Activated T-cell treated with anti-CD3 and anti-CD28 coated beads, Interleukin-2, amount 50 U/mL, for 24 hours (primary cell): Measurements from ENCODE around the gene ADGRV1.
"Not testable (repeated sequence)": the region's sequence is repeated elsewhere in the genome, so short reads cannot be mapped to it uniquely, and the experiment has no call there.

Experiments
- DNase-seq: peaks from one replicate; pipeline ENCODE4 v3.0.0-alpha.2; 2020
- H3K27ac Mint-ChIP-seq: 2 replicates; pipeline ENCODE4 v1.8.0; 2020; ENCODE audit warnings: mild to moderate bottlenecking, mixed read lengths
- H3K27me3 Mint-ChIP-seq: 2 replicates; pipeline ENCODE4 v1.8.0; 2020; ENCODE audit warnings: mixed read lengths
- H3K36me3 Mint-ChIP-seq: 2 replicates; pipeline ENCODE4 v1.8.0; 2020; ENCODE audit warnings: low read depth, mixed read lengths
- H3K4me1 Mint-ChIP-seq: 2 replicates; pipeline ENCODE4 v1.8.0; 2020; ENCODE audit warnings: low read depth, mixed read lengths
- H3K4me3 Mint-ChIP-seq: 2 replicates; pipeline ENCODE4 v1.8.0; 2020; ENCODE audit warnings: mild to moderate bottlenecking, moderate library complexity, mixed read lengths
- H3K9me3 Mint-ChIP-seq: 2 replicates; pipeline ENCODE4 v1.8.0; 2020; ENCODE audit warnings: mixed read lengths

ADGRV1 gene

GRCh38 chr5:90949469-90950358, 391.1 kb downstream of the ADGRV1 start:
- no peak for DNase-seq
- no peaks in the 10 kb centered on the region for H3K4me1 Mint-ChIP-seq
- no peaks in the 10 kb centered on the region for H3K36me3 Mint-ChIP-seq
- H3K4me3 Mint-ChIP-seq, result no peak overlapping the region
- no peak overlapping the region for H3K27ac Mint-ChIP-seq
- no peaks in the 10 kb centered on the region for H3K9me3 Mint-ChIP-seq
- peaks cover 33% of the 10 kb centered on the region for H3K27me3 Mint-ChIP-seq

DNA sequence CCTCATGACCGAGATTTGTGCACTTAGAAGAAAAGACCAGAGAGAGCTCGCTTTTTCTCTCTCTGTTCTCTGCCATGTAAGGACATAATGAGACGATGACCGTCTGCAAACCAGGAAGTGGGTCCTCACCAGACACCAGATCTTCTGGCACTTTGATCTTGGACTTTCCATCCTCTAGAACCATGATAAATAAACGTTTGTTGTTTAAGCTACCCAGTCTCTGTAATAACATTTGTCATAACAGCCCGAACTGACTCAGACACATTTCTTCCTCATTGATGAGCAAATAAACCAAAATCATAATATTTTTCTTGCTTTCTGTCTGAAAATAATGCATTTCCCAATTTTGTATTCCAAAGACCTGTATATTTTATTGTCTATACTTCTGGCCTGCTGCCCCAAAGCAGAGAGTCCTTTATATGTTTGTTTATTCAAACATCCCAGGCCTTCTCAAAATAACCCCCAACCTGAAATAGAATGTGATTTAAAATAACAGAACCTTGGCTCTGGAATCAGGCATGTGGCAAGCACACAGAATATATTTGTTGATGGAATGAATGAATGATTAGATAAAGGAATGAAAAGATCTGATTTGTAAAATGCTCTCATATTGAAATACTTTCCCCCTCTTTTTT, 396.5 kb downstream of the ADGRV1 start:
- H3K27me3 Mint-ChIP-seq, result peaks cover 41% of the 10 kb centered on the region

DNA sequence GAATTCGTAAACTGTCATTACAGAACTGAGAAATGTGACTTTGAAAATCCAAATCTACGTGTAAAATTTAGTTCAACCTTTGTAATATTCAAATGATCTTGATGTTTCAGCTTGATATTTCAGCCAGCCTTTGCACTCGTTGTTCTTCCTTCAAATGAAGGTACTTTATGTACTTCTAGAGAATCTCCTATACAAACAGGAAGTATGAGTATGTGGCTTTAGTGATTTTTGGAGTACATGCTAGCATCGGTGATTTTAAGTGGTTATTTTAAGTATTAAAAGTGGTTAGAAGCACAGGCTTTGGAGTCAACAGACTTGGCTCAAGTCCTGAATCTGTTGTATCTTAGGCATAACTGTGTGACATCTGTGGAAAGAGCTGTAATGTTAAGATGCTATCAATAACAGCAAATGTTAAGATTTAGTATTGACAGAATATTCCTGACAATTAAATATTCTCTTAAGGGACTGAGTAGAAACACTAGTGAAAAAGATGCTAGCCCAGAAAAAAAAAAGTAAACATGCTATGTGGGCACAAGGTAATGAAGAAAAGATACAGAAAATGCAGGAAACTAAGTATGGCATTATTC, 398.0 kb downstream of the ADGRV1 start:
- Mint-ChIP-seq H3K4me1 (peaks cover 8% of the 10 kb centered on the region), H3K4me3 (no peak overlapping the region), H3K27me3 (peaks cover 36% of the 10 kb centered on the region), H3K27ac (no peak overlapping the region), H3K36me3 (no peaks in the 10 kb centered on the region), H3K9me3 (no peaks in the 10 kb centered on the region)
- no peak for DNase-seq

More for the DNA sequence above, 396.5 kb downstream of the ADGRV1 start:
- Mint-ChIP-seq H3K4me1 (peaks cover 8% of the 10 kb centered on the region), H3K4me3 (no peak overlapping the region), H3K36me3 (no peaks in the 10 kb centered on the region), H3K9me3 (no peaks in the 10 kb centered on the region), H3K27ac (no peak overlapping the region)
- DNase-seq, result no peak

- H3K4me1 Mint-ChIP-seq, result peaks cover 8% of the 10 kb centered on the region
- no peaks in the 10 kb centered on the region for H3K9me3 Mint-ChIP-seq
- no peaks in the 10 kb centered on the region for H3K36me3 Mint-ChIP-seq
- H3K4me3 Mint-ChIP-seq, result no peak overlapping the region
- DNase-seq, result no peak
- H3K27me3 Mint-ChIP-seq, result peaks cover 32% of the 10 kb centered on the region
- H3K27ac Mint-ChIP-seq, result no peak overlapping the region
Observed at GRCh38 chr5:90957906-90958305, 399.3 kb downstream of the ADGRV1 start.

GRCh38 chr5:90959262-90959661, 400.7 kb downstream of the ADGRV1 start:
- DNase-seq, result no peak
- H3K4me1 Mint-ChIP-seq, result peaks cover 8% of the 10 kb centered on the region
- H3K36me3 Mint-ChIP-seq, result no peaks in the 10 kb centered on the region
- no peaks in the 10 kb centered on the region for H3K9me3 Mint-ChIP-seq
- peaks cover 36% of the 10 kb centered on the region for H3K27me3 Mint-ChIP-seq
- H3K27ac Mint-ChIP-seq, result no peak overlapping the region
- H3K4me3 Mint-ChIP-seq, result no peak overlapping the region

GRCh38 chr5:90962481-90962880, 403.9 kb downstream of the ADGRV1 start:
- DNase-seq, result no peak
- Mint-ChIP-seq H3K4me1 (peaks cover 10% of the 10 kb centered on the region), H3K27me3 (peaks cover 49% of the 10 kb centered on the region), H3K4me3 (no peak overlapping the region), H3K9me3 (no peaks in the 10 kb centered on the region), H3K27ac (no peak overlapping the region), H3K36me3 (no peaks in the 10 kb centered on the region)

DNA sequence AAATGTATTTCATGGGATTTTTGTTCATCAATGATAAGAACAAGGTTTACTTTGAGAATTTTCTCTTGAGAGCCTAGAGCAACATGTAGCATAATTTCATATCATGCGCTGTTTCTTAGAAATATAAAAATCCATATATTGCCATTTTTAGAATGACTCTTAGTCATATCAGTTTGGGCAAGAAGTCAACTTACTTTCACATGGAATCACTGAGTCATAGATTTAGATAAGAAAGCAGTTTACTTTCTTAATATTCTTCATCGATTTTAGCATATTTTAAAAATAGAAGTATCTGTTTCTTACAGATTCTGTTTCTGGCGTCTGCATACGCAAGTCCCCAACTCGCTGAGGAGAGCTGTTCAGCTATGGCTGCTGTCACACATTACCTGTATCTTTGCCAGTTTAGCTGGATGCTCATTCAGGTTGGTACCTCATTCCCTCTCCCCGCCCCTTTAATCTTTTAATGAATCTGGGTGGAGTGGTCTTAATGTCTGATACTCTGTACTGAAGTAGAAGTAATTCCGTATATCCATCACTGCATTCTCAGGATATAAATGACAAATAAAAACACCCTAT, 406.6 kb downstream of the ADGRV1 start:
- Mint-ChIP-seq H3K27me3 (peaks cover 56% of the 10 kb centered on the region), H3K9me3 (no peaks in the 10 kb centered on the region), H3K36me3 (no peaks in the 10 kb centered on the region), H3K4me3 (no peak overlapping the region), H3K4me1 (peaks cover 18% of the 10 kb centered on the region), H3K27ac (no peak overlapping the region)
- DNase-seq, result no peak

DNA sequence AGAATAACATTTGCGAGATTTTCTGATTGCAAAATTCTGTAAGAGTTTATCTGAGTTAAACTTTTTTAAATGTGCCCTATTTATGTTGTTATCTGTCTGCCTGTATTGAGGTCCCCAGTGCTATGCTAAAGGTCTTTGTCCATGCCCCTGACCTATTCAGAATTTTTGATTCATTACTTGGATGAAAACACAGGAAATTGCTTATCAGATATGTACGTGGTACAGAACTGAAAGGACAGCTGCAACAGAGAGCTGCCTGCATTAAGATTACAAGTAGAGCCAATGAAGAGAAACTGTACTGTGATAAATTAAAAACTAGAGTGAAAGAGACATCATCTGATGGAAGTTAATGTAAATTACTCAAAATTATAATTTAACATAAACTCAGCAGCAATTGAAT, 408.8 kb downstream of the ADGRV1 start:
- no peak overlapping the region for H3K4me3 Mint-ChIP-seq
- no peak for DNase-seq
- H3K36me3 Mint-ChIP-seq, result no peaks in the 10 kb centered on the region
- H3K9me3 Mint-ChIP-seq, result no peaks in the 10 kb centered on the region
- H3K27me3 Mint-ChIP-seq, result peaks cover 68% of the 10 kb centered on the region
- no peak overlapping the region for H3K27ac Mint-ChIP-seq
- peaks cover 18% of the 10 kb centered on the region for H3K4me1 Mint-ChIP-seq

- Mint-ChIP-seq H3K4me1 (peaks cover 18% of the 10 kb centered on the region), H3K9me3 (no peaks in the 10 kb centered on the region), H3K27ac (no peak overlapping the region), H3K4me3 (no peak overlapping the region), H3K27me3 (peaks cover 72% of the 10 kb centered on the region), H3K36me3 (no peaks in the 10 kb centered on the region)
- no peak for DNase-seq
Observed at GRCh38 chr5:90967851-90968250, 409.3 kb downstream of the ADGRV1 start.

GRCh38 chr5:90968319-90968718, 409.7 kb downstream of the ADGRV1 start:
- Mint-ChIP-seq H3K4me1 (peaks cover 18% of the 10 kb centered on the region), H3K27ac (no peak overlapping the region), H3K9me3 (no peaks in the 10 kb centered on the region), H3K4me3 (no peak overlapping the region), H3K27me3 (peaks cover 73% of the 10 kb centered on the region), H3K36me3 (no peaks in the 10 kb centered on the region)
- no peak for DNase-seq

DNA sequence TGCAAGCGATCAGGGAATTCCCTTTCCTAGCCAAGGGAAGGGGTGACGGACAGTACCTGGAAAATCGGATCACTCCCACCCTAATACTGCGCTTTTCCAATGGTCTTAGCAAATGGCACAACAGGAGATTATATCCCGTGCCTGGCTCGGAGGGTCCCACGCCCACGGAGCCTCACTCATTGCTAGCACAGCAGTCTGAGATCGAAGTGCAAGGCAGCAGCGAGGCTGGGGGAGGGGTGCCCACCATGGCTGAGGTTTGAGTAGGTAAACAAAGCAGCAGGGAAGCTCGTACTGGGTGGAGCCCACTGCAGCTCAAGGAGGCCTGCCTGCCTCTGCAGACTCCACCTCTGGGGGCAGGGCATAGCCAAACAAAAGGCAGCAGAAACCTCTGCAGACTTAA, 411.3 kb downstream of the ADGRV1 start:
- H3K9me3 Mint-ChIP-seq, H3K4me3 Mint-ChIP-seq, H3K36me3 Mint-ChIP-seq, DNase-seq, H3K27ac Mint-ChIP-seq: not testable (repeated sequence)
- H3K4me1 Mint-ChIP-seq, result peaks cover 10% of the 10 kb centered on the region
- peaks cover 64% of the 10 kb centered on the region for H3K27me3 Mint-ChIP-seq

GRCh38 chr5:90981177-90981576, 422.6 kb downstream of the ADGRV1 start:
- no peak for DNase-seq
- no peaks in the 10 kb centered on the region for H3K36me3 Mint-ChIP-seq
- H3K27ac Mint-ChIP-seq, result no peak overlapping the region
- no peaks in the 10 kb centered on the region for H3K9me3 Mint-ChIP-seq
- H3K27me3 Mint-ChIP-seq, result peaks cover 4% of the 10 kb centered on the region
- H3K4me1 Mint-ChIP-seq, result no peaks in the 10 kb centered on the region
- H3K4me3 Mint-ChIP-seq, result no peak overlapping the region

- Mint-ChIP-seq H3K4me3 (no peak overlapping the region), H3K36me3 (no peaks in the 10 kb centered on the region), H3K27ac (no peak overlapping the region), H3K27me3 (peaks cover 3% of the 10 kb centered on the region), H3K4me1 (no peaks in the 10 kb centered on the region), H3K9me3 (no peaks in the 10 kb centered on the region)
- DNase-seq, result no peak
Observed at GRCh38 chr5:90981821-90982220, 423.2 kb downstream of the ADGRV1 start.

GRCh38 chr5:90982576-90982975, 424.0 kb downstream of the ADGRV1 start:
- Mint-ChIP-seq H3K36me3 (no peaks in the 10 kb centered on the region), H3K4me1 (no peaks in the 10 kb centered on the region), H3K9me3 (no peaks in the 10 kb centered on the region), H3K27me3 (no peaks in the 10 kb centered on the region), H3K4me3 (no peak overlapping the region), H3K27ac (no peak overlapping the region)
- no peak for DNase-seq

DNA sequence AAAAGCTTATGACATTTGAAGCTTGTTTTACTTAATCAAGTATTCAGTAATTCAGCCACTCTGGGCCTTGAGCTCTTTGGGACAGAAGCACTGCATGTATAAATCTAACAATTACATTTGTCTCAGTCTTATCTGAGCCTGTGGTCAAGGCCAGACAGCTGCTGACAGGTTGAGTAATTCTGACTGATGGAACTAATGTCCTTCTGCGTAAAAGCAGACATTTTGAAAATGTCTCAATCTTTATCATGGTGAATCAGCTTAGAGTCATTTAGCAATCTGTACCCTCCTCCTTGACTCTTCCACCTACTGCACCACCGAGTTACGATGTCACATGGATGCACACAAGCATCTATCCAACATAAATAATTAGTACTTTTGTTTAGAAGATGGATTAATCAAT, 424.6 kb downstream of the ADGRV1 start:
- no peaks in the 10 kb centered on the region for H3K9me3 Mint-ChIP-seq
- no peak overlapping the region for H3K4me3 Mint-ChIP-seq
- H3K4me1 Mint-ChIP-seq, result no peaks in the 10 kb centered on the region
- H3K27ac Mint-ChIP-seq, result no peak overlapping the region
- no peaks in the 10 kb centered on the region for H3K36me3 Mint-ChIP-seq
- no peaks in the 10 kb centered on the region for H3K27me3 Mint-ChIP-seq
- no peak for DNase-seq
